Testis (tissue), 2 donors: Measurements from ENCODE around the gene APBB1.

Experiments used
- POLR2A ChIP-seq: fragments of 450-650 bp; IDR thresholded peaks from one replicate; pipeline ENCODE4 v1.6.1; 2017; ENCODE audit warnings: antibody characterized with exemption, mild to moderate bottlenecking, moderate library complexity
- TF ChIP-seq, protein P1 (sequence below), 3 experiments: fragments of 450-650 bp in 2 of 3; fragments of 200-600 bp in 1 of 3; sonication (generic) in 1 of 3; IDR thresholded peaks; one replicate each; pipeline ENCODE4 v1.5.1; 2016 to 2019; ENCODE audit warnings: antibody characterized with exemption in 3 of 3, mild to moderate bottlenecking in 2 of 3, moderate library complexity in 1 of 3

- TF ChIP-seq, protein P1, sequence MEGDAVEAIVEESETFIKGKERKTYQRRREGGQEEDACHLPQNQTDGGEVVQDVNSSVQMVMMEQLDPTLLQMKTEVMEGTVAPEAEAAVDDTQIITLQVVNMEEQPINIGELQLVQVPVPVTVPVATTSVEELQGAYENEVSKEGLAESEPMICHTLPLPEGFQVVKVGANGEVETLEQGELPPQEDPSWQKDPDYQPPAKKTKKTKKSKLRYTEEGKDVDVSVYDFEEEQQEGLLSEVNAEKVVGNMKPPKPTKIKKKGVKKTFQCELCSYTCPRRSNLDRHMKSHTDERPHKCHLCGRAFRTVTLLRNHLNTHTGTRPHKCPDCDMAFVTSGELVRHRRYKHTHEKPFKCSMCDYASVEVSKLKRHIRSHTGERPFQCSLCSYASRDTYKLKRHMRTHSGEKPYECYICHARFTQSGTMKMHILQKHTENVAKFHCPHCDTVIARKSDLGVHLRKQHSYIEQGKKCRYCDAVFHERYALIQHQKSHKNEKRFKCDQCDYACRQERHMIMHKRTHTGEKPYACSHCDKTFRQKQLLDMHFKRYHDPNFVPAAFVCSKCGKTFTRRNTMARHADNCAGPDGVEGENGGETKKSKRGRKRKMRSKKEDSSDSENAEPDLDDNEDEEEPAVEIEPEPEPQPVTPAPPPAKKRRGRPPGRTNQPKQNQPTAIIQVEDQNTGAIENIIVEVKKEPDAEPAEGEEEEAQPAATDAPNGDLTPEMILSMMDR (IDR thresholded peaks at IDR 0.05), result no peak
- TF ChIP-seq POLR2A, result no peak
Observed at GRCh38 chr11:6456361-6457073, 37.6 kb upstream of the APBB1 start.
